ENCODE measurements around the gene SUCLG2.

The SUCLG2 gene

GRCh38 chr3:67497746-67498145, 156.7 kb downstream of the SUCLG2 start:
- no peak for DNase-seq

GRCh38 chr3:67495751-67496150, 158.7 kb downstream of the SUCLG2 start:
- DNase-seq: no peak

DNA sequence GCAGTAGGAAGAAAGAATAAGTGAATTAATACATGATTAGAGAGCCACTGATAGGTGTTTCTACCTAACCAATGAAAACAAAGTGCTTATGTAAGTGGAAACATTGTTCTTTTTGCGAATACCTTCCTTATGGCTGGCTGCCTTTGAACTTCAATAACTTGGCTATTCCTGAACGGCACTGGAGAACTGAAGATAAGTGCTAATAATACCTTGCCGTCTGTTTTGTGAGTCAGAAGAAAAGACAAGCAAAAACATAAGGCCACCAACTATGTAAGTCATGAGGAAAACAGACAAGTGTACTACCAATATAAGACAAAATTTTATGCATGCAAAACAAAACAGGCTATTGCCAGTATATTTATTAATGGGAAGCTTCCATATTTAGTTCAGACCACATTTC, 160.6 kb downstream of the SUCLG2 start:
- no peak for DNase-seq

- DNase-seq: no peak
Observed at GRCh38 chr3:67490658-67491057, 163.8 kb downstream of the SUCLG2 start.

- no peak for DNase-seq
Observed at GRCh38 chr3:67489816-67490215, 164.6 kb downstream of the SUCLG2 start.

DNA sequence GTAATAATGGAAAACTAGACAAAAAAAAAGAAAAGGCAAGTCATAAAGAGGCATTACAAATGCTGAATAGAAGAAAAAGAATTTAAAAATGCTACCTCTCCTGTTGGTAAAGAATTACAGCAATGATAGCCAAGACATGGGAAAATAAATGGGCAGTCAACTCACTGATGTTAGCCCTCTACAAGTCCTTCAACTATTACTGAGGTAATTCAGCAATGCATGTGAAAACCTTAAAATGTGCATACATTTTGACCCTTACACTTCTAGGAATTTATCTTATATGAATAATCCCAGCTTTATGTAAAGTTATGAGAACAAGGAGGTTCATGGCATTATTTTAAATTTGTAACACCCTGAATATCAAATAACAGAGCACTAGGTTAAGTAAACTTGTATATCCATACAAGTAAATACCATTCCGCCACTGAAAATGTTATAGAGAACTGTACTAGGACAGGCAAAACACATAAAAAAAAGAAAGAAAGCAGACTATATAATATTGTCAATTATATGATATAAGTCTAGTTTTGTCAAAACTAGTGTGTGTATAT, 166.8 kb downstream of the SUCLG2 start:
- DNase-seq: no peak

- DNase-seq: no peak
Observed at GRCh38 chr3:67486883-67487282, 167.5 kb downstream of the SUCLG2 start.

DNA sequence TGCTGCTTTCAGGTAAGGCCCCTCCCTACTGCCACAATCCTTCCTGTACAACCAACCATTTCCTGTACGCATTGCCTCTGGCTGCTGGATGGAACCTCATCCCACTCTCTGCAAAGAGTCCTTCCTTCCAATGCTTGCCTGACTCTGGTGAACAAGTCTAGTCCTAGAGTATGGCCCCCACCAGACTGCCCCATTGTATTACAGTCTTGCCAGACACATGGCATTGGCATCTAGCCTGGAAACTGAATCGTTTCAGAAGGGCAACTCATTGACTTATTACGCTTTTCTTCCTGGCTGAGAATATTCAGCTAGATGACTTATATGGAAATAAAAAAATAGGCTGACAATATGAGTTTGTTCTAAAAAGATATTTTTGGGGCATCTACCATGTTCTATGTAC, 170.3 kb downstream of the SUCLG2 start:
- no peak for DNase-seq

- no peak for DNase-seq
Observed at GRCh38 chr3:67481126-67481525, 173.3 kb downstream of the SUCLG2 start.

GRCh38 chr3:67478423-67478822, 176.0 kb downstream of the SUCLG2 start:
- DNase-seq: no peak

DNA sequence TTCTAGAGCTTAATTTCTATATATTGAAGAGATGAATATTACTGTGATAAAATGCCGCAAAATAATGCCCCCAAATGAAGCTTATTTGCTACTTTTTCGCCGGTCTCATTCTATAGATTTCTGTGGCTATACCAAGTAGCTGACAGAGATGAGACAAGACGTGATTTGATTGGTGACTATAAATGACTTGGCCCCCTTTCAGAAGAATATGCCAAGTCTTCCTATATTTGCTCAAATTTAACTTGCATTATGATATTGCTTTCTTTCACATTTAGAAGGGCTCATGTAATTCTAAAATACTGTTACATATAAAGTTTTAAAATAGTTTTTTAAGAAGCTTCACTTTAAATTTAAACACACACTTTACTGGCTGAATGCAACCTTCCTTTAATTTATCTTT, 180.1 kb downstream of the SUCLG2 start:
- DNase-seq: no peak

GRCh38 chr3:67472674-67473201, 181.7 kb downstream of the SUCLG2 start:
- no peak for DNase-seq

GRCh38 chr3:67470207-67470606, 184.2 kb downstream of the SUCLG2 start:
- DNase-seq: no peak

DNA sequence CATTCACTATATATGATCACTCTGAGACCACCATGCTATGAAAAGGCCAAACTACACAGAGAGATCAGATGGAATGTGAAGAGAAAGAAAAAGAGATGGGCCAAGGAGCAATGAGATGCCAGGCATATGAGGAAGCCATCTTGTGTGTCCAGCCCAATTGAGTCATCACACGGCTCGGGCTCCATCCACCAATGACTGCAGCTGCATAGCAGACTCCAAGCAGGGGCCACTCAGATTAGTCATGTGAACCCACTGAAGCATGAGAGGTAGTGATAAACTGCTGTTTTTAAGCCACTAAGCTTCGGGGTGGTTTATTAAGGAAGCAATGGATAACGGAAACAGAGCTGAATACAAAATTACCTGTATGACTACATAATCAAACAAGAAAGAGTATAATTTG, 185.9 kb downstream of the SUCLG2 start:
- no peak for DNase-seq

GRCh38 chr3:67463656-67464055, 190.8 kb downstream of the SUCLG2 start:
- no peak for DNase-seq

DNA sequence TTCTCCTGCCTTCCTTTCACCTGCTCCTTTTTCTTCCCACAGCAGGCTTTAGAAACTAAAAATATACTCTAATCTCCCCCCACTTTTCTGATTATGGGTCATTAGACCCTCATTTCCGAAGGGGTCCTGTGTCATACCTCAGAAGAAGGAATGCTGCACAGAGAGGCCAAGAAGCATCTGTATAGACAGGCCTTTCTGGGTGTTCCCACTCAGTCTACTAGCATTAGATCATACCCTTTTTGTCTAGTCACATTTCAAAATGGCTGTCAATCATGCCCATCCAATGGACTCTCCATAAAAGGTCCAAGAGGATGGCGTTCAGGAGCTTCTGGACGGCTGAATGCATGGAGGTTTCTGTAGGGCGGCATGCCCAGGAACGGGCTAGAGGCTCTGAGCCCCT, 192.2 kb downstream of the SUCLG2 start:
- DNase-seq: no peak

- DNase-seq: no peak
Observed at GRCh38 chr3:67461667-67462142, 192.7 kb downstream of the SUCLG2 start.

- no peak for DNase-seq
Observed at GRCh38 chr3:67460841-67461510, 193.4 kb downstream of the SUCLG2 start.

DNA sequence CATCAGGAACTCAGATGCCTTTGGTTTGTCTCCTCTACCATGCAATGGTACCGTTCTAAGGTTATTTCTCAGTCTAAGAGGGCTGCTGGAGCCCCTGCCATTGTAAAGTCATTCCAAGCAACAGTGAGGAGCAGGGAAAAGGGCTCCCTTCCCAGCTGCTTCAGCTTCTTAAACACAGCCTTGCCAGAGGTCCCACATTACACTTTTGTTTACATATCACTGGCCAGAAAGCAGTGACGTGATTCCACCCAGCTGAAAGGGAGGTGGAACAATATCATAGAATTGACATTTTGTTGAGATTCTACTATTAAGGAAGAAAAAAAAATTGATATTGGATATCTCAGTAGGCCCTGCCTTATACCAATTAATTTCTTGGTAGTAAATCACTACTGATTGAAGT, 194.6 kb downstream of the SUCLG2 start:
- no peak for DNase-seq

DNA sequence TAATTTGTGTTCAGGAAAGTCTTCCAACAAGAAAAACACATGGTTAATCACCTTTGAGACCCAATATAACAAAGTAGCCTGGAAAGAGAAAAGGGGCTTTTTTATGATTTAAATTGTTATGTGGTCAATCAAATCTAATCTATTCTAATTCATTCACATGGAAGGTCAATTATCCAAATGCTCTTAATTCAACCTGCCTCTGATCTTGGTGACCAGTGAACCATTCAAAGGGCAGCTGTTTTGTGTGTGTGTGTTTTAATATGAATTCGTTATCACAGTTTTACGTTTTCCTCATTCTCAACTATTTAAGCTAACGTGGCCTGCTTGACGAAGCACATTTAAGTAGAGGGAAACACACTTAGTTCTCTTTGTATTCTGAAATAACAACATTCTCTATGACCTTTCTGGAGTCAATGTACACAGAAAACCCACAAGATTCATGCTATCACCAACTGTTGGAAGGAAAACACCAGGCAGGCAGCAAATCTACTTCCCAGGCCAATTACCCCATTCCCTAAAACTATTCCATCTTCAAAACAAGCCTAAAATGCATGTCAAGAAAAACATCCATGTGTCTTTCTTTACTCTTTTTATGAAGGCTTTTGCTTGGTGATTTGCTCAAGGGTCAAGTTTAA, 195.4 kb downstream of the SUCLG2 start:
- DNase-seq: no peak

DNA sequence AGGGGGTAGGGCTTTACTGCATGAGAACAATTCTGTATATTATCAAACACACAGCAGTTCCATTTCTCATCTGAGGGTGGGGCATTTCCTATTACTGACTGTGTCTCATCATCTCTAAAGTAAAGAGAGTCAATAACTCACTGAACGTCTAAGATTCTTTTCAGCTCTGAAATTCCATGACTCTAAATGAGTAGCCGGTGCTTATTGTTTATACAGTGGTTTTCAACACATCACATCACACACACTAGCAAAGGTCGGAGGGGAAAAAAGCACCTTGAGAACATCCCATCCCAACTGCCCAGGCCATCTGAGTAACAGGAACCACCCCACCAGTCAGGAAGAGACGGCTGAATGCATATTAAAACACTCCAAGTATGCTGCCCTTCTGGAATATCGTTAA, 196.0 kb downstream of the SUCLG2 start:
- DNase-seq: no peak

GRCh38 chr3:67453628-67454027, 200.8 kb downstream of the SUCLG2 start:
- DNase-seq: no peak

DNA sequence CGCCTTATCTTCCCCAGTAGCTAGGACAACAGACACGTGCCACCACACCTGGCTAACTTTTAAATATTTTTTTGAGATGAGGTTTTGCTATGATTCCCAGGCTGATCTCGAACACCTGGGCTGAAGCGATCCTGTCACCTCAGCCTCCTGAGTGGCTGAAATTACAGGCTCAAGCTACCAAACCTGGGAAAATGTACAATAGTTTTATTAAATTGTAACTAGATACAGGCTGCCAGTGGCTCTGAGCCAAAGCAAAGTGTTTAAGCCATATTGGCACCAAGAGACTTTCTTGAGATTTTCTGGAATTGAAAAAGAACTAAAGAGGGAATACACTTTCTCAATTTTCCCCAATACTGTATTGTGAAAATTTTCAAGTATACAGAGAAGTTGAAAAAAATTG, 204.3 kb downstream of the SUCLG2 start:
- no peak for DNase-seq

DNA sequence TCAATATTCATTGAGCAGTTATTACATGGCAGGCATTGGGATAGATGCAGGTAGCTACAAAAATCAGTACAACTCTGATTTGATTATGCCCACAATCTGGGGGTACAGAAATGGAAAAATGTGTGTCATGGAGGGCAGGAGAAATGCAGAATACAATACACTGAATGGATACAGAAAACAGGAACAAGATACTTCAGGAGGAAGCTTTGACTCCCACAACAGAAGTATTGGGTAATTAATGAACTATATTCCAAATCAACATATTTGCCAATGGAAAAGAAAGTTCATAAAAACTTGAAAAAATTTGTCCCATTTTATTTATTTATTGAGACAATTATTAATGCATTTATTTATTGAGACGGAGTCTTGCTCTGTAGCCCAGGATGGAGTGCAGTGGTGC, 207.0 kb downstream of the SUCLG2 start:
- no peak for DNase-seq
